SK-N-SH treated with all-trans-retinoic acid at 6 μM for 48 hours (cell line): ENCODE data around the gene HDGF.

Source experiments
- ATAC-seq: fragments of 200-7000 bp; cut with Tn5 transposase; 3 replicates; pipeline ENCODE4 v1.9.1; 2020; ENCODE audit warnings: mild to moderate bottlenecking, moderate library complexity
- ARNTL ChIP-seq: fragments of 450-650 bp; formaldehyde crosslinking; IDR thresholded peaks from 2 replicates; pipeline ENCODE4 v1.5.0; 2020; ENCODE audit warnings: low read depth, mild to moderate bottlenecking, moderate library complexity, borderline replicate concordance
- BACH2 ChIP-seq: fragments of 250-450 bp; sonication (Bioruptor Pico); IDR thresholded peaks from 2 replicates; pipeline ENCODE4 v1.9.0; 2021; ENCODE audit warnings: mild to moderate bottlenecking, borderline replicate concordance
- GLIS3 ChIP-seq: fragments of 250-450 bp; sonication (Bioruptor Pico); IDR thresholded peaks from 2 replicates; pipeline ENCODE4 v1.5.0; 2020; ENCODE audit warnings: mild to moderate bottlenecking, moderate library complexity
- ISL1 ChIP-seq: fragments of 250-450 bp; sonication (Bioruptor Pico); IDR thresholded peaks from 2 replicates; pipeline ENCODE4 v2.1.2; 2022; ENCODE audit warnings: mild to moderate bottlenecking, moderate library complexity
- OSR1 ChIP-seq: fragments of 250-450 bp; sonication (Bioruptor Pico); IDR thresholded peaks from 2 replicates; pipeline ENCODE4 v1.8.0; 2022; ENCODE audit warnings: moderate library complexity, mild to moderate bottlenecking, inconsistent platforms
- PPARA ChIP-seq: fragments of 250-450 bp; sonication (Bioruptor Pico); IDR thresholded peaks from 2 replicates; pipeline ENCODE4 v1.5.0; 2020; ENCODE audit warnings: mild to moderate bottlenecking, borderline replicate concordance
- RARB ChIP-seq: fragments of 250-450 bp; sonication (Bioruptor Pico); IDR thresholded peaks from 2 replicates; pipeline ENCODE4 v1.8.0; 2021; ENCODE audit warnings: mild to moderate bottlenecking, moderate library complexity
- SNAI2 ChIP-seq: fragments of 250-450 bp; sonication (Bioruptor Pico); IDR thresholded peaks from 2 replicates; pipeline ENCODE4 v1.5.0; 2020; ENCODE audit warnings: mild to moderate bottlenecking, moderate library complexity
- TCF4 ChIP-seq: fragments of 250-450 bp; sonication (Bioruptor Pico); IDR thresholded peaks from 2 replicates; pipeline ENCODE4 v1.8.0; 2021; ENCODE audit warnings: mild to moderate bottlenecking, moderate library complexity, borderline replicate concordance
- TOX ChIP-seq: fragments of 250-450 bp; sonication (Bioruptor Pico); IDR thresholded peaks from 2 replicates; pipeline ENCODE4 v1.8.0; 2021; ENCODE audit warnings: mild to moderate bottlenecking, moderate library complexity, borderline replicate concordance
- ZC3H10 ChIP-seq: fragments of 250-450 bp; sonication (Bioruptor Pico); IDR thresholded peaks from 2 replicates; pipeline ENCODE4 v1.5.1; 2021; ENCODE audit warnings: mild to moderate bottlenecking, moderate library complexity
- ZFP3 ChIP-seq: fragments of 250-450 bp; sonication (Bioruptor Pico); IDR thresholded peaks from 2 replicates; pipeline ENCODE4 v1.5.0; 2020; ENCODE audit warnings: mild to moderate bottlenecking, moderate library complexity
- ZFP30 ChIP-seq: fragments of 450-650 bp; formaldehyde crosslinking; IDR thresholded peaks from 2 replicates; pipeline ENCODE4 v1.5.0; 2022; ENCODE audit warnings: mild to moderate bottlenecking, moderate library complexity
- ZNF565 ChIP-seq: fragments of 450-650 bp; formaldehyde crosslinking; conservative IDR thresholded peaks from 2 replicates; pipeline ENCODE4 v1.5.0; 2020; ENCODE audit warnings: low read depth, mild to moderate bottlenecking, moderate library complexity
- ZNF8 ChIP-seq: fragments of 450-650 bp; formaldehyde crosslinking; IDR thresholded peaks from 2 replicates; pipeline ENCODE4 v1.5.0; 2020; ENCODE audit warnings: mild to moderate bottlenecking, moderate library complexity
- TF ChIP-seq, protein P1 (sequence below): fragments of 250-450 bp; sonication (Bioruptor Pico); IDR thresholded peaks from 2 replicates; pipeline ENCODE4 v1.5.1; 2021; ENCODE audit warnings: mild to moderate bottlenecking, moderate library complexity
- TF ChIP-seq, protein P2 (sequence below): fragments of 250-450 bp; sonication (Bioruptor Pico); IDR thresholded peaks from 2 replicates; pipeline ENCODE4 v1.8.0; 2021; ENCODE audit warnings: low read depth, mild to moderate bottlenecking, moderate library complexity, borderline replicate concordance
- TF ChIP-seq, protein P3 (sequence below): fragments of 250-450 bp; sonication (Bioruptor Pico); IDR thresholded peaks from 2 replicates; pipeline ENCODE4 v1.8.0; 2020; ENCODE audit warnings: mild to moderate bottlenecking, moderate library complexity, borderline replicate concordance
- TF ChIP-seq, protein P4 (sequence below): fragments of 250-450 bp; sonication (Bioruptor Pico); IDR thresholded peaks from 2 replicates; pipeline ENCODE4 v1.5.0; 2020; ENCODE audit warnings: mild to moderate bottlenecking, moderate library complexity

Gene HDGF

DNA sequence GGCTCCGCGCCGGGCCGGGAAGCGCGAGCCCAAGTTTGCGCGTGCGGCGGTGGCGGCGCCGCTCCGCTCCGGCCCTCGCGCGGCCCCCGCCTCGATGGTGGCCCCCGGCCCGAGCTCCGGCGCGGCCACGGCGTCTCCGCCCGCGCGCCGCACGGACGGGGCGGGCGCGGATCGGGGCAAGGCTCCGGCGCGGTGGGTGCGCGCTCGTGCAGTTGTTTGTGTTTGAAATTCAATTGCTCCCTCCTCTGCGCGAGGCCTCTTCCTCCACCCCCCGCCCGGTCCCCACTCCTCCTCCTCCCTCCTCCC, at the start of gene HDGF:
TSS of gene HDGF (minus strand) at position 225 of the 306 bp plus-strand sequence. CDS start 246 bp downstream, outside the sequence.
- TF ChIP-seq SNAI2 (CRISPR knock-in tag) (no peak), RARB (no peak), OSR1 (no peak), ZNF565 (no peak), ARNTL (CRISPR knock-in tag) (no peak), ZFP3 (CRISPR knock-in tag) (no peak), PPARA (CRISPR knock-in tag) (no peak), BACH2 (CRISPR knock-in tag) (no peak), GLIS3 (CRISPR knock-in tag) (no peak)
- TF ChIP-seq, protein P1, sequence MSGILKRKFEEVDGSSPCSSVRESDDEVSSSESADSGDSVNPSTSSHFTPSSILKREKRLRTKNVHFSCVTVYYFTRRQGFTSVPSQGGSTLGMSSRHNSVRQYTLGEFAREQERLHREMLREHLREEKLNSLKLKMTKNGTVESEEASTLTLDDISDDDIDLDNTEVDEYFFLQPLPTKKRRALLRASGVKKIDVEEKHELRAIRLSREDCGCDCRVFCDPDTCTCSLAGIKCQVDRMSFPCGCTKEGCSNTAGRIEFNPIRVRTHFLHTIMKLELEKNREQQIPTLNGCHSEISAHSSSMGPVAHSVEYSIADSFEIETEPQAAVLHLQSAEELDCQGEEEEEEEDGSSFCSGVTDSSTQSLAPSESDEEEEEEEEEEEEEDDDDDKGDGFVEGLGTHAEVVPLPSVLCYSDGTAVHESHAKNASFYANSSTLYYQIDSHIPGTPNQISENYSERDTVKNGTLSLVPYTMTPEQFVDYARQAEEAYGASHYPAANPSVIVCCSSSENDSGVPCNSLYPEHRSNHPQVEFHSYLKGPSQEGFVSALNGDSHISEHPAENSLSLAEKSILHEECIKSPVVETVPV (CRISPR knock-in tag) = no peak
- TF ChIP-seq, protein P2, sequence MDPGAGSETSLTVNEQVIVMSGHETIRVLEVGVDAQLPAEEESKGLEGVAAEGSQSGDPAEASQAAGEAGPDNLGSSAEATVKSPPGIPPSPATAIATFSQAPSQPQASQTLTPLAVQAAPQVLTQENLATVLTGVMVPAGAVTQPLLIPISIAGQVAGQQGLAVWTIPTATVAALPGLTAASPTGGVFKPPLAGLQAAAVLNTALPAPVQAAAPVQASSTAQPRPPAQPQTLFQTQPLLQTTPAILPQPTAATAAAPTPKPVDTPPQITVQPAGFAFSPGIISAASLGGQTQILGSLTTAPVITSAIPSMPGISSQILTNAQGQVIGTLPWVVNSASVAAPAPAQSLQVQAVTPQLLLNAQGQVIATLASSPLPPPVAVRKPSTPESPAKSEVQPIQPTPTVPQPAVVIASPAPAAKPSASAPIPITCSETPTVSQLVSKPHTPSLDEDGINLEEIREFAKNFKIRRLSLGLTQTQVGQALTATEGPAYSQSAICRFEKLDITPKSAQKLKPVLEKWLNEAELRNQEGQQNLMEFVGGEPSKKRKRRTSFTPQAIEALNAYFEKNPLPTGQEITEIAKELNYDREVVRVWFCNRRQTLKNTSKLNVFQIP (CRISPR knock-in tag) = no peak
- ATAC-seq = no peak

DNA sequence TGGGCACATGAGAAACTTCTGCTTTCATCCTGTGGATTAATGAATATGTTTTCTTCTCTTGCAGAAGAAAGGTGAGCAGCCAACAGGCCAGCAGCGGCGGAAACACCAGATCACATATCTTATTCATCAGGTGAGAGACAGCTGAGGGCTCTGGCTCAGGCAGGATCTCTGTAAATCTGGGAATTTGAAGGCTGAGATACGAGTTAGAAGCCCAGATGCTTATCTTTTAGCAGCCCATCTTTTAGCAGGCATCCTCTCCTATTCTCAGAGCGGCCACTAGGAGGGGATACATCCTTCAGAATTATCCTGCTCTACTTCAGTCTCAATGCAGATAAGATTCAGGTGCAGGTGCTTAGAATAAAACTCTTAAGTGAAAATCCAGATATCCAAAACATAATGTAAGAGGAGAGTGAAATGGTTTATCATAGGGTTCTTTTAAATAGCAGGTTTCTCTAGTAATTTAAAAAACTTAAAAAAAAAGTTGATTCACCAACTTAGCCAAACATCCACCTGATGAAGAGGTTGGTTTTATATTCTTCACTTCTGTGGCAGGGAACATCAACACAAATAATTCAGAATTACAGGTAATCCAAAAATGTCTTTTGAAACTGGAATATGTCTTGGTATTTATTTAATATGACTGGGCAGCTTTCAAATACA, 45.9 kb upstream of the HDGF start:
- peak; percentile 59 for ATAC-seq
- TF ChIP-seq RARB (no peak), TOX (CRISPR knock-in tag) (no peak), ZFP30 (CRISPR knock-in tag) (no peak), ZNF8 (CRISPR knock-in tag) (no peak), ISL1 (CRISPR knock-in tag) (no peak), OSR1 (no peak), TCF4 (CRISPR knock-in tag) (peak; percentile 47; the same call in 1 of the 2 replicates), ZNF565 (no peak), GLIS3 (CRISPR knock-in tag) (no peak), ARNTL (CRISPR knock-in tag) (no peak), PPARA (CRISPR knock-in tag) (no peak), ZC3H10 (CRISPR knock-in tag) (no peak), ZFP3 (CRISPR knock-in tag) (no peak)
- TF ChIP-seq, protein P2 (CRISPR knock-in tag) = no peak
- TF ChIP-seq, protein P3, sequence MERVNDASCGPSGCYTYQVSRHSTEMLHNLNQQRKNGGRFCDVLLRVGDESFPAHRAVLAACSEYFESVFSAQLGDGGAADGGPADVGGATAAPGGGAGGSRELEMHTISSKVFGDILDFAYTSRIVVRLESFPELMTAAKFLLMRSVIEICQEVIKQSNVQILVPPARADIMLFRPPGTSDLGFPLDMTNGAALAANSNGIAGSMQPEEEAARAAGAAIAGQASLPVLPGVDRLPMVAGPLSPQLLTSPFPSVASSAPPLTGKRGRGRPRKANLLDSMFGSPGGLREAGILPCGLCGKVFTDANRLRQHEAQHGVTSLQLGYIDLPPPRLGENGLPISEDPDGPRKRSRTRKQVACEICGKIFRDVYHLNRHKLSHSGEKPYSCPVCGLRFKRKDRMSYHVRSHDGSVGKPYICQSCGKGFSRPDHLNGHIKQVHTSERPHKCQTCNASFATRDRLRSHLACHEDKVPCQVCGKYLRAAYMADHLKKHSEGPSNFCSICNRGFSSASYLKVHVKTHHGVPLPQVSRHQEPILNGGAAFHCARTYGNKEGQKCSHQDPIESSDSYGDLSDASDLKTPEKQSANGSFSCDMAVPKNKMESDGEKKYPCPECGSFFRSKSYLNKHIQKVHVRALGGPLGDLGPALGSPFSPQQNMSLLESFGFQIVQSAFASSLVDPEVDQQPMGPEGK (CRISPR knock-in tag) = no peak
- TF ChIP-seq, protein P4, sequence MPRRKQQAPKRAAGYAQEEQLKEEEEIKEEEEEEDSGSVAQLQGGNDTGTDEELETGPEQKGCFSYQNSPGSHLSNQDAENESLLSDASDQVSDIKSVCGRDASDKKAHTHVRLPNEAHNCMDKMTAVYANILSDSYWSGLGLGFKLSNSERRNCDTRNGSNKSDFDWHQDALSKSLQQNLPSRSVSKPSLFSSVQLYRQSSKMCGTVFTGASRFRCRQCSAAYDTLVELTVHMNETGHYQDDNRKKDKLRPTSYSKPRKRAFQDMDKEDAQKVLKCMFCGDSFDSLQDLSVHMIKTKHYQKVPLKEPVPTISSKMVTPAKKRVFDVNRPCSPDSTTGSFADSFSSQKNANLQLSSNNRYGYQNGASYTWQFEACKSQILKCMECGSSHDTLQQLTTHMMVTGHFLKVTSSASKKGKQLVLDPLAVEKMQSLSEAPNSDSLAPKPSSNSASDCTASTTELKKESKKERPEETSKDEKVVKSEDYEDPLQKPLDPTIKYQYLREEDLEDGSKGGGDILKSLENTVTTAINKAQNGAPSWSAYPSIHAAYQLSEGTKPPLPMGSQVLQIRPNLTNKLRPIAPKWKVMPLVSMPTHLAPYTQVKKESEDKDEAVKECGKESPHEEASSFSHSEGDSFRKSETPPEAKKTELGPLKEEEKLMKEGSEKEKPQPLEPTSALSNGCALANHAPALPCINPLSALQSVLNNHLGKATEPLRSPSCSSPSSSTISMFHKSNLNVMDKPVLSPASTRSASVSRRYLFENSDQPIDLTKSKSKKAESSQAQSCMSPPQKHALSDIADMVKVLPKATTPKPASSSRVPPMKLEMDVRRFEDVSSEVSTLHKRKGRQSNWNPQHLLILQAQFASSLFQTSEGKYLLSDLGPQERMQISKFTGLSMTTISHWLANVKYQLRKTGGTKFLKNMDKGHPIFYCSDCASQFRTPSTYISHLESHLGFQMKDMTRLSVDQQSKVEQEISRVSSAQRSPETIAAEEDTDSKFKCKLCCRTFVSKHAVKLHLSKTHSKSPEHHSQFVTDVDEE (CRISPR knock-in tag) = peak; percentile 75; the same call in 1 of the 2 replicates
